ENCODE results near the gene OR52J3. TPM values are rescaled to one million over a fixed set of nuclear protein-coding genes. Genes with fewer than 3 reads are reported as not detected.

The OR52J3 gene
- total and polyA plus RNA-seq, 2 of the 8 experiments (the other 6 are each of a cell fraction or from before 2014, with no cell fraction given) = not detected

DNA sequence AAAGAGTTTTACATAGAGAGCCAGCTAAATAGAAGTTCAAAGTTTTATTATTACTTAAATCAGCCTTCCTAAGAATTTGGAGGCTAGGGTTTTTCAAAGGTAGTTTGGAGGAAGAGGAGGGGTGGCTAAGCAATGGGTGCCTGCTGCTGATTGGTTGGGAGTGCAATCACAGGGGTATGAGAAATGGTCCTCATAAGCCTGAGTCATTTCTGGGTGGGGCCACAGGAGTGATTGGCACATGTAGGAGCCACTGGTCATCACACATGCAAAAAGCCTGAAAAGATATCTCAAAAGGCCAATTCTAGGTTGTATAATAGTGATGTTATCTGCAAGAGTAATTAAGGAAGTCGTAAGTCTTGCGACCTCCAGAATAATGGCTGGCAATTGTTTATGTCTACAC, 38.8 kb upstream of the OR52J3 start:
- POLR2A ChIA-PET (ENCODE audit: partially characterized antibody) = no interaction called here
- H3K56ac ChIP-seq (replicated peaks; ENCODE audit: insufficient read length, low read depth, low read length) = no peak overlapping the region
- H4K8ac ChIP-seq (ENCODE audit: extremely low read depth, insufficient read depth, low read length) = no peak overlapping the region
- TF ChIP-seq BACH1 (IDR thresholded peaks at IDR 0.05; ENCODE audit: low read length) = no peak
- TF ChIP-seq BRCA1 (IDR thresholded peaks at IDR 0.05; ENCODE audit: low read depth, low read length) = no peak
- TF ChIP-seq, protein P1, sequence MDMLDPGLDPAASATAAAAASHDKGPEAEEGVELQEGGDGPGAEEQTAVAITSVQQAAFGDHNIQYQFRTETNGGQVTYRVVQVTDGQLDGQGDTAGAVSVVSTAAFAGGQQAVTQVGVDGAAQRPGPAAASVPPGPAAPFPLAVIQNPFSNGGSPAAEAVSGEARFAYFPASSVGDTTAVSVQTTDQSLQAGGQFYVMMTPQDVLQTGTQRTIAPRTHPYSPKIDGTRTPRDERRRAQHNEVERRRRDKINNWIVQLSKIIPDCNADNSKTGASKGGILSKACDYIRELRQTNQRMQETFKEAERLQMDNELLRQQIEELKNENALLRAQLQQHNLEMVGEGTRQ (IDR thresholded peaks at IDR 0.05; ENCODE audit: low read length) = no peak
- TF ChIP-seq GABPA (IDR thresholded peaks at IDR 0.05; ENCODE audit: borderline replicate concordance, insufficient read depth, low read length) = no peak
- TF ChIP-seq, protein P2, sequence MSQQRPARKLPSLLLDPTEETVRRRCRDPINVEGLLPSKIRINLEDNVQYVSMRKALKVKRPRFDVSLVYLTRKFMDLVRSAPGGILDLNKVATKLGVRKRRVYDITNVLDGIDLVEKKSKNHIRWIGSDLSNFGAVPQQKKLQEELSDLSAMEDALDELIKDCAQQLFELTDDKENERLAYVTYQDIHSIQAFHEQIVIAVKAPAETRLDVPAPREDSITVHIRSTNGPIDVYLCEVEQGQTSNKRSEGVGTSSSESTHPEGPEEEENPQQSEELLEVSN (IDR thresholded peaks at IDR 0.05) = no peak
- no peak for TF ChIP-seq CBX8 (IDR thresholded peaks at IDR 0.05; ENCODE audit: borderline replicate concordance, low read depth, low read length)
- no peak for TF ChIP-seq RFX5 (IDR thresholded peaks at IDR 0.05; ENCODE audit: borderline replicate concordance, low read depth, low read length)
- no peak for TF ChIP-seq CREB1 (IDR thresholded peaks at IDR 0.05)
- no peak for TF ChIP-seq SUZ12 (IDR thresholded peaks at IDR 0.05; ENCODE audit: low read length)
- TF ChIP-seq CEBPB (IDR thresholded peaks at IDR 0.05; ENCODE audit: low read depth, low read length) = no peak
- no peak for TF ChIP-seq SIX5 (IDR thresholded peaks at IDR 0.05; ENCODE audit: low read depth, low read length)
- TF ChIP-seq SIN3A (conservative IDR thresholded peaks at IDR 0.05 in 1 of 2, IDR thresholded peaks at IDR 0.05 in 1 of 2; ENCODE audit: low read depth in 1 of 2, low read length in 2 of 2) = no peak
- no peak for TF ChIP-seq RNF2 (IDR thresholded peaks at IDR 0.05; ENCODE audit: borderline replicate concordance, low read depth, low read length, missing control alignments, poor library complexity, severe bottlenecking)

More for the DNA sequence above, 38.8 kb upstream of the OR52J3 start:
- H2AK5ac ChIP-seq (ENCODE audit: low read depth, low read length) = no peak overlapping the region
- FAIRE-seq (no peak), DNase-seq (ENCODE audit: low read depth in 1 of 2, low spot score in 2 of 2) (no peak)
- no peak overlapping the region for H3K23ac ChIP-seq (ENCODE audit: insufficient read length)
- no peak overlapping the region for H2AFZ ChIP-seq (ENCODE audit: low read length)
- no peak overlapping the region for H3K4me2 ChIP-seq (ENCODE audit: insufficient read depth in 1 of 2, low read depth in 2 of 2, low read length in 2 of 2)
- no peak overlapping the region for H3K27ac ChIP-seq (ENCODE audit: low read depth, low read length)
- H4K5ac ChIP-seq (ENCODE audit: insufficient read length, low read depth, low read length) = no peak overlapping the region
- H3K79me1 ChIP-seq (ENCODE audit: low read depth, low read length) = no peaks in the 10 kb centered on the region
- H3K14ac ChIP-seq (ENCODE audit: insufficient read length) = no peak overlapping the region
- H3K36me3 ChIP-seq (ENCODE audit: control insufficient read depth in 2 of 4, insufficient read depth in 4 of 4, low read length in 3 of 4) = no peaks in the 10 kb centered on the region
- no peak overlapping the region for H2BK12ac ChIP-seq (ENCODE audit: low read depth, low read length)
- no peak overlapping the region for H3K18ac ChIP-seq (ENCODE audit: extremely low read depth, low read length)
- no peak overlapping the region for H2BK5ac ChIP-seq (ENCODE audit: low read depth, low read length)
- no peaks in the 10 kb centered on the region for H3K9me3 ChIP-seq (ENCODE audit: insufficient read depth in 2 of 2, low read depth in 1 of 2, low read length in 1 of 2)
- no peak overlapping the region for H2BK20ac ChIP-seq (ENCODE audit: low read length)
- H4K20me1 ChIP-seq (replicated peaks in 1 of 2; ENCODE audit: control insufficient read depth in 1 of 2, insufficient read depth in 2 of 2, low read length in 2 of 2) = no peaks in the 10 kb centered on the region
- no peaks in the 10 kb centered on the region for H3K27me3 ChIP-seq (replicated peaks in 1 of 4; ENCODE audit: control insufficient read depth in 3 of 4, extremely low read depth in 1 of 4, insufficient read depth in 3 of 4, low read length in 3 of 4)
- H3K9ac ChIP-seq (replicated peaks in 1 of 4; ENCODE audit: extremely low read depth in 1 of 4, low read depth in 3 of 4, low read length in 3 of 4) = no peak overlapping the region
- no peaks in the 10 kb centered on the region for H3K4me1 ChIP-seq (replicated peaks in 1 of 4; ENCODE audit: control insufficient read depth in 3 of 4, insufficient read depth in 4 of 4, low read length in 3 of 4)
- WGBS, 2 experiments (ENCODE audit: extremely low coverage in 1 of 2, insufficient coverage in 1 of 2, insufficient read length in 1 of 2, insufficient replicate concordance in 2 of 2, low coverage in 1 of 2, low lambda C conversion rate in 2 of 2, missing lambda C conversion rate in 1 of 2) = 100% methylated on average over 2 of the region's 2 CpGs; no CpG with 5 or more reads in 1 of the 2 experiments
- no peaks in the 10 kb centered on the region for H3K23me2 ChIP-seq (ENCODE audit: low read depth, low read length)
- CTCF ChIA-PET (ENCODE audit: partially characterized antibody) = interaction anchor here (0.8 to 1.9 kb wide), 3 partner anchors 10 to 371 kb away, joined by 3 to 9 read pairs (median 4); partner anchors contain the start of gene OR51D1
- no peaks in the 10 kb centered on the region for H3K79me2 ChIP-seq (ENCODE audit: control insufficient read depth in 1 of 2, insufficient read depth in 2 of 2, low read length in 2 of 2)
- no peak overlapping the region for H2BK120ac ChIP-seq (replicated peaks; ENCODE audit: low read depth, low read length)
- no peak overlapping the region for H2BK15ac ChIP-seq (ENCODE audit: low read length)
- H3K4ac ChIP-seq (replicated peaks; ENCODE audit: insufficient read length, low read depth, low read length) = no peak overlapping the region
- no peak overlapping the region for H4K91ac ChIP-seq (replicated peaks; ENCODE audit: insufficient read length, low read length)
- no peak overlapping the region for H3K4me3 ChIP-seq (ENCODE audit: extremely low read depth in 1 of 4, insufficient read depth in 2 of 4, low read depth in 3 of 4, low read length in 4 of 4)

All from H1 (cell line).